ENCODE results near the gene MYOG. TPM values are rescaled to one million over a fixed set of nuclear protein-coding genes. Genes with fewer than 3 reads are reported as not detected.

MYOG gene
- total and polyA plus RNA-seq, 12 donors, result 0.11 TPM; not detected in 11

DNA sequence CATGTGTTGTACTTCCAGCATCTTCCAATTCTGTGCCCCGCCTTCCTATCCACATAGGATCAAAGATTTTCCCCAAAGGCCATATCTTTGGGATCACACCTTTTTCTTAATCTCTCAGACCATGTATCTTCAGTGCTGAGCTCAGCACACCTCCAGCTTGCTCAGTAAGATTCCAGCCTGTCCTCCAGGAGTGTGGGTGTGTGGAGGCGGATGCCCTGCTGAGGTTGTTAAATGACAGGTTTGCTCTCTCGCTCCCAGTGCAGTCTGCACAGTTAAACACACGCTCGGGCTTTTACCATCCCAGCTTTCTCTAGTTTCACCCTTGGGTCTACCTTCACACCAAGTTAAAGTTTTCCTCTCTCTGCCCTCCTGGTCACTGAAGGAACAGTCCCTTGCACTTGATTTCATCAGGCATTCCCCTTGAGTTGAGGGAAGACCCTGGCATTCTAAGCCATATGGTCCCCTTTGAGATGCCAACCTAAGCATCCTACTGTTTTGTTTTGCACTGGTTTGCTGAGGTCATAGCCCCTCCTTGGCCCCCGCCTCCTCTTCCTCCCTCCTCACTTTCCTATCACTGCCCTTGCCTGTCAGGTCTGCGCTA is 13.7 kb downstream of the MYOG start:
- no peak for DNase-seq
- intact Hi-C loops (cut with DNase I), result no loop called here
- Histone ChIP-seq H3K4me1 (replicated peaks in 1 of 2) (peaks cover 0 to 26% of the 10 kb centered on the region in 2 donors), H3K27me3 (peaks cover 9% of the 10 kb centered on the region), H3K9me3 (replicated peaks in 1 of 3) (no peaks in the 10 kb centered on the region), H3K4me3 (no peak overlapping the region), H3K36me3 (replicated peaks in 1 of 2) (no peaks in the 10 kb centered on the region), H3K27ac (no peak overlapping the region)
- TF ChIP-seq, protein P1, sequence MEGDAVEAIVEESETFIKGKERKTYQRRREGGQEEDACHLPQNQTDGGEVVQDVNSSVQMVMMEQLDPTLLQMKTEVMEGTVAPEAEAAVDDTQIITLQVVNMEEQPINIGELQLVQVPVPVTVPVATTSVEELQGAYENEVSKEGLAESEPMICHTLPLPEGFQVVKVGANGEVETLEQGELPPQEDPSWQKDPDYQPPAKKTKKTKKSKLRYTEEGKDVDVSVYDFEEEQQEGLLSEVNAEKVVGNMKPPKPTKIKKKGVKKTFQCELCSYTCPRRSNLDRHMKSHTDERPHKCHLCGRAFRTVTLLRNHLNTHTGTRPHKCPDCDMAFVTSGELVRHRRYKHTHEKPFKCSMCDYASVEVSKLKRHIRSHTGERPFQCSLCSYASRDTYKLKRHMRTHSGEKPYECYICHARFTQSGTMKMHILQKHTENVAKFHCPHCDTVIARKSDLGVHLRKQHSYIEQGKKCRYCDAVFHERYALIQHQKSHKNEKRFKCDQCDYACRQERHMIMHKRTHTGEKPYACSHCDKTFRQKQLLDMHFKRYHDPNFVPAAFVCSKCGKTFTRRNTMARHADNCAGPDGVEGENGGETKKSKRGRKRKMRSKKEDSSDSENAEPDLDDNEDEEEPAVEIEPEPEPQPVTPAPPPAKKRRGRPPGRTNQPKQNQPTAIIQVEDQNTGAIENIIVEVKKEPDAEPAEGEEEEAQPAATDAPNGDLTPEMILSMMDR (IDR thresholded peaks at IDR 0.05), result no peak
- TF ChIP-seq POLR2A (IDR thresholded peaks at IDR 0.05), result no peak
- 76 to 92% (median 88%) methylated on average over 7 of the region's 7 CpGs for WGBS, 4 donors

DNA sequence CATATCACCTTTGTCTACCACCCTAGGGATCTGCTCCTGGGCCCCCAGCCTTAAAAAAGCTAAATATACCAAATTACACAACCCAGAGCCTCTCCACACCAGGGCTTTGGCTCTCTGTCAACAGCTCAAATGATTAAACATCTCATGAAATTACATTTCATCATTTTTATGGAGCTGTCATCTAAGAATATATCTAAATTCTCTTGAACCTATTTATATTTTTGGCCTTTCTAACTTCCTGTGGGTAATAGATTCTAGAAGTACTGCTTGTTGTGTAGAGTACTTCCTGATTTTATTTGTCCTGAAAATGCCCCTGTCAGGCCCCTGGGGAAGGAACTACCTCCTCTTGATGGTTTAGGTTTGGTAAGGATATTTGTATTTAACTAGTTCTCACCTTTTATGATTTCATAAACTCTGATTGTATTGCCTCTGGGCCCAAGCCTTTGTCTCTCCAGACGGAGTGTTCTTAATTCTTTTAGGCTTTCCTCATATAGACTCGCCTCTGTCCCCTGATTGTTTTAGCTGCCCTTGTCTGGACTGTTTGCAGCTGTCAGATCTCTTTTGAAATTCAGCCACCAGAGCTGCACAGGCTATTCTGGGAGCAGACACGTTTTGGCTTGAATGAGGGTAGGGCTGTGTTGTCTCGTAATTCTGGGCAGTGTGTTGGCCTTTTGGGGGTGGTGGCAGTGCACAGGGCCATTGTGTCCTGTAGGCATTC is 16.6 kb downstream of the MYOG start:
- intact Hi-C loops (cut with DNase I), result no loop called here
- Histone ChIP-seq H3K4me3 (no peak overlapping the region), H3K36me3 (replicated peaks in 1 of 2) (no peaks in the 10 kb centered on the region), H3K4me1 (replicated peaks in 1 of 2) (peaks cover 0 to 18% of the 10 kb centered on the region in 2 donors), H3K9me3 (replicated peaks in 1 of 3) (no peaks in the 10 kb centered on the region), H3K27ac (peak overlapping the region in 1 of 5 donors; percentile 1), H3K27me3 (no peaks in the 10 kb centered on the region)
- DNase-seq, result peak in 1 of 7 donors; percentile 64
- 32 to 44% (median 36%) methylated on average over 3 to 4 of the region's 4 CpGs for WGBS, 4 donors
- TF ChIP-seq POLR2A (IDR thresholded peaks at IDR 0.05), result no peak
- TF ChIP-seq, protein P1 (IDR thresholded peaks at IDR 0.05), result no peak

DNA sequence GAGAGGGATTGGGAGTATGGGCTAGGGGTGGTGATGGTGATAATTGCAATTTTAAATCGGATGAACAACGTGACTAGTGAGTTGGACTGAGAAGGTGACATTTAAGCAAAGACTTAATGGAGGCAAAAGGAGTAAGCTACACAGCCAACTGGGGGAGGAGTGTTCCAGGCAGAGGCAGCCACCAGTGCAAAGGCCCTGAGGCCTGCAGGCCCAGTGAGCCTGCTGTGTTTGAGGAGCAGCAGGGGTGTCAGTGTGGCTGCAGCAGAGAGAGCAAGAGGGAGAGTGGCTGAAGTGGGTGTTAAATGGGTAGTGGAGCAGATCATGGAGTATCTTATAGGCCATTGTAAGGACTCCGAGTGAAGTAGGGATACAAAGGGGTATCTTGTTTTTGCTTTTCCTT is 18.8 kb downstream of the MYOG start:
- TF ChIP-seq, protein P1 (IDR thresholded peaks at IDR 0.05), result no peak
- TF ChIP-seq POLR2A (IDR thresholded peaks at IDR 0.05), result no peak
- H3K36me3 ChIP-seq (replicated peaks in 1 of 2), result no peaks in the 10 kb centered on the region
- 85 to 91% (median 87%) methylated on average over 3 of the region's 3 CpGs for WGBS, 4 donors
- H3K4me1 ChIP-seq (replicated peaks in 1 of 2), result peaks cover 0 to 18% of the 10 kb centered on the region in 2 donors
- peaks cover 5% of the 10 kb centered on the region for H3K27me3 ChIP-seq
- no peak for DNase-seq
- no peak overlapping the region for H3K4me3 ChIP-seq
- intact Hi-C loops (cut with DNase I), result no loop called here
- H3K27ac ChIP-seq, result no peak overlapping the region
- no peaks in the 10 kb centered on the region for H3K9me3 ChIP-seq (replicated peaks in 1 of 3)

DNA sequence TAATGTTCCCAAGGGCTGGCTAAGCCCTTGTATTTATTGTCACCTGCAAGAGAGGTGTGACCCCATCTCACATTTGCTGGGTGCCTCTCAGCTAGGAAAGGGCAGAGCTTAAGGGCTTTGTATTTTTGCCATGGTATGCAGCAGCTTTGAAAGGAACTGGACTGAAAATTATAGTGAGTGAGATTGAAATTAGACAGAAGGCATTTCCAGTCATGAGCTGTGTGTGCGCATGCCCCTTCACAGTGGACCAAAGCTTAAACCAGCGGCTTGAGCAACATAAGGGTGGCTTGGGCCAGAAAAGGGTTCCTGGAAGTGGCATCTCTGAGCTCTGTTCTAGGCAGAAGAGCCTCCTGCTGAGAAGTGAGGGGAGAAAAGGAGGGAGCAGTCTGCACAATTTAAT is 19.8 kb downstream of the MYOG start:
- WGBS, 4 donors, result 39 to 93% (median 82%) methylated on average over 2 of the region's 2 CpGs
- intact Hi-C loops (cut with DNase I), result no loop called here
- Histone ChIP-seq H3K4me3 (no peak overlapping the region), H3K27ac (no peak overlapping the region), H3K9me3 (replicated peaks in 1 of 3) (no peaks in the 10 kb centered on the region), H3K36me3 (replicated peaks in 1 of 2) (no peaks in the 10 kb centered on the region), H3K27me3 (peaks cover 5% of the 10 kb centered on the region), H3K4me1 (replicated peaks in 1 of 2) (peaks cover 0 to 18% of the 10 kb centered on the region in 2 donors)
- no peak for DNase-seq
- TF ChIP-seq POLR2A (IDR thresholded peaks at IDR 0.05), result no peak
- TF ChIP-seq, protein P1 (IDR thresholded peaks at IDR 0.05), result no peak

Measured in adrenal gland (tissue), 12 donors.